OCI-LY1 (cell line): ENCODE measurements around the gene BCAN.

Source experiments
- H2AFZ ChIP-seq: fragments of 200-600 bp; sonication (generic), shearing (Covaris generic); 2 replicates; pipeline ENCODE4 v1.6.0; 2014; ENCODE audit warnings: antibody characterized with exemption, mild to moderate bottlenecking, low read length
- H3F3A ChIP-seq: fragments of 200-600 bp; sonication (generic), shearing (Covaris generic); 2 replicates; pipeline ENCODE4 v1.6.0; 2014; ENCODE audit warnings: mild to moderate bottlenecking, antibody characterized with exemption, low read length, moderate library complexity; ENCODE audit not compliant: insufficient read depth
- H3K27ac ChIP-seq: fragments of 200-600 bp; sonication (generic); 2 replicates; pipeline ENCODE4 v1.5.1; 2014; ENCODE audit warnings: low read length, mixed run types, mild to moderate bottlenecking, low read depth; ENCODE audit not compliant: poor library complexity, severe bottlenecking
- H3K27me3 ChIP-seq: fragments of 200-600 bp; sonication (generic); 2 replicates; pipeline ENCODE4 v1.6.0; 2014; ENCODE audit warnings: antibody characterized with exemption, mild to moderate bottlenecking, low read length, moderate library complexity; ENCODE audit not compliant: insufficient read depth
- H3K36me3 ChIP-seq: fragments of 200-600 bp; sonication (generic); 2 replicates; pipeline ENCODE4 v1.6.1; 2014; ENCODE audit warnings: mild to moderate bottlenecking, antibody characterized with exemption, low read length, moderate library complexity, mixed read lengths; ENCODE audit not compliant: insufficient read depth
- H3K4me1 ChIP-seq: fragments of 200-600 bp; sonication (generic); 2 replicates; pipeline ENCODE4 v1.5.1; 2014; ENCODE audit warnings: mild to moderate bottlenecking, low read length, moderate library complexity; ENCODE audit not compliant: insufficient read depth, severe bottlenecking
- H3K4me2 ChIP-seq: fragments of 200-600 bp; sonication (generic), shearing (Covaris generic); 2 replicates; pipeline ENCODE4 v1.6.1; 2014; ENCODE audit warnings: low read length
- H3K4me3 ChIP-seq: fragments of 200-600 bp; sonication (generic); 2 replicates; pipeline ENCODE4 v1.5.1; 2014; ENCODE audit warnings: low read length, low read depth, mild to moderate bottlenecking, mixed read lengths; ENCODE audit not compliant: poor library complexity, severe bottlenecking
- H3K79me2 ChIP-seq: fragments of 200-600 bp; shearing (Covaris generic); 2 replicates; pipeline ENCODE4 v1.6.1; 2016; ENCODE audit warnings: mixed run types, low read length, mixed read lengths; ENCODE audit not compliant: insufficient read depth
- H3K9ac ChIP-seq: fragments of 200-600 bp; sonication (generic), shearing (Covaris generic); 2 replicates; pipeline ENCODE4 v1.6.1; 2014; ENCODE audit warnings: mild to moderate bottlenecking, low read length, mixed read lengths
- H3K9me2 ChIP-seq: fragments of 200-600 bp; sonication (generic), shearing (Covaris generic); 2 replicates; pipeline ENCODE4 v1.6.1; 2014; ENCODE audit warnings: low read depth, mild to moderate bottlenecking, low read length, mixed read lengths
- H3K9me3 ChIP-seq: fragments of 200-600 bp; shearing (Covaris generic); 2 replicates; pipeline ENCODE4 v1.6.1; 2014; ENCODE audit warnings: low read length, mixed read lengths
- H4K20me1 ChIP-seq: fragments of 200-600 bp; sonication (generic), shearing (Covaris generic); 2 replicates; pipeline ENCODE4 v1.6.0; 2016; ENCODE audit warnings: mild to moderate bottlenecking, low read length; ENCODE audit not compliant: insufficient read depth
- EZH2 ChIP-seq: fragments of 200-600 bp; sonication (generic), shearing (Covaris generic); IDR thresholded peaks from 2 replicates; pipeline ENCODE4 v1.8.0; 2017; ENCODE audit warnings: borderline replicate concordance, mixed run types, mild to moderate bottlenecking, antibody characterized with exemption, low read length, moderate library complexity, mixed read lengths
- TF ChIP-seq, protein P1 (sequence below): fragments of 200-600 bp; sonication (generic), shearing (Covaris generic); IDR thresholded peaks from 2 replicates; pipeline ENCODE4 v1.5.1; 2017; ENCODE audit warnings: mild to moderate bottlenecking, antibody characterized with exemption, low read length, moderate library complexity, mixed read lengths

BCAN gene

GRCh38 chr1:156662800-156663055 is 20.8 kb downstream of the BCAN start:
- TF ChIP-seq EZH2, result no peak
- TF ChIP-seq, protein P1, sequence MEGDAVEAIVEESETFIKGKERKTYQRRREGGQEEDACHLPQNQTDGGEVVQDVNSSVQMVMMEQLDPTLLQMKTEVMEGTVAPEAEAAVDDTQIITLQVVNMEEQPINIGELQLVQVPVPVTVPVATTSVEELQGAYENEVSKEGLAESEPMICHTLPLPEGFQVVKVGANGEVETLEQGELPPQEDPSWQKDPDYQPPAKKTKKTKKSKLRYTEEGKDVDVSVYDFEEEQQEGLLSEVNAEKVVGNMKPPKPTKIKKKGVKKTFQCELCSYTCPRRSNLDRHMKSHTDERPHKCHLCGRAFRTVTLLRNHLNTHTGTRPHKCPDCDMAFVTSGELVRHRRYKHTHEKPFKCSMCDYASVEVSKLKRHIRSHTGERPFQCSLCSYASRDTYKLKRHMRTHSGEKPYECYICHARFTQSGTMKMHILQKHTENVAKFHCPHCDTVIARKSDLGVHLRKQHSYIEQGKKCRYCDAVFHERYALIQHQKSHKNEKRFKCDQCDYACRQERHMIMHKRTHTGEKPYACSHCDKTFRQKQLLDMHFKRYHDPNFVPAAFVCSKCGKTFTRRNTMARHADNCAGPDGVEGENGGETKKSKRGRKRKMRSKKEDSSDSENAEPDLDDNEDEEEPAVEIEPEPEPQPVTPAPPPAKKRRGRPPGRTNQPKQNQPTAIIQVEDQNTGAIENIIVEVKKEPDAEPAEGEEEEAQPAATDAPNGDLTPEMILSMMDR, result no peak
- H3K36me3 ChIP-seq, result no peaks in the 10 kb centered on the region
- no peak overlapping the region for H3K27ac ChIP-seq

GRCh38 chr1:156663178-156663577 is 21.3 kb downstream of the BCAN start:
- H3K4me2 ChIP-seq, result no peak overlapping the region
- H3K36me3 ChIP-seq, result no peaks in the 10 kb centered on the region
- no peaks in the 10 kb centered on the region for H3K79me2 ChIP-seq
- H2AFZ ChIP-seq, result no peak overlapping the region
- H3K4me1 ChIP-seq, result peaks cover 17% of the 10 kb centered on the region
- no peak overlapping the region for H3K9ac ChIP-seq
- TF ChIP-seq, protein P1, result no peak
- TF ChIP-seq EZH2, result no peak
- no peak overlapping the region for H3K4me3 ChIP-seq
- no peaks in the 10 kb centered on the region for H3K9me2 ChIP-seq
- no peak overlapping the region for H3K27ac ChIP-seq
- H3K9me3 ChIP-seq, result no peaks in the 10 kb centered on the region
- H4K20me1 ChIP-seq, result no peaks in the 10 kb centered on the region
- H3K27me3 ChIP-seq, result 0 out of 2 replicates have a peak, but pooled peaks cover 4% of the 10 kb centered on the region
- H3F3A ChIP-seq, result no peaks in the 10 kb centered on the region

More at GRCh38 chr1:156662800-156663055, 20.8 kb downstream of the BCAN start:
- Histone ChIP-seq H3K9me3 (no peaks in the 10 kb centered on the region), H3K4me2 (no peak overlapping the region), H3F3A (no peaks in the 10 kb centered on the region), H3K79me2 (no peaks in the 10 kb centered on the region), H4K20me1 (no peaks in the 10 kb centered on the region), H3K9me2 (no peaks in the 10 kb centered on the region), H2AFZ (no peak overlapping the region), H3K4me1 (peaks cover 17% of the 10 kb centered on the region), H3K4me3 (no peak overlapping the region), H3K9ac (no peak overlapping the region), H3K27me3 (0 out of 2 replicates have a peak, but pooled peaks cover 4% of the 10 kb centered on the region)

- TF ChIP-seq, protein P1, result no peak
- TF ChIP-seq EZH2, result no peak
- Histone ChIP-seq H3F3A (no peaks in the 10 kb centered on the region), H3K9ac (no peak overlapping the region), H3K4me2 (no peak overlapping the region), H3K36me3 (no peaks in the 10 kb centered on the region), H2AFZ (no peak overlapping the region), H3K27me3 (0 out of 2 replicates have a peak, but pooled peaks cover 4% of the 10 kb centered on the region), H3K9me3 (no peaks in the 10 kb centered on the region), H3K4me3 (no peak overlapping the region), H3K79me2 (no peaks in the 10 kb centered on the region), H4K20me1 (no peaks in the 10 kb centered on the region), H3K9me2 (no peaks in the 10 kb centered on the region), H3K27ac (no peak overlapping the region), H3K4me1 (peaks cover 16% of the 10 kb centered on the region)
Measured at GRCh38 chr1:156664046-156664766, 22.3 kb downstream of the BCAN start.
